ENCODE data around the gene TRRAP. TPM values are rescaled to one million over a fixed set of nuclear protein-coding genes. Genes with fewer than 3 reads are reported as not detected.

TRRAP gene
- total and polyA plus RNA-seq, 10 donors: 8.4 to 73.4 (median 57.5) TPM

DNA sequence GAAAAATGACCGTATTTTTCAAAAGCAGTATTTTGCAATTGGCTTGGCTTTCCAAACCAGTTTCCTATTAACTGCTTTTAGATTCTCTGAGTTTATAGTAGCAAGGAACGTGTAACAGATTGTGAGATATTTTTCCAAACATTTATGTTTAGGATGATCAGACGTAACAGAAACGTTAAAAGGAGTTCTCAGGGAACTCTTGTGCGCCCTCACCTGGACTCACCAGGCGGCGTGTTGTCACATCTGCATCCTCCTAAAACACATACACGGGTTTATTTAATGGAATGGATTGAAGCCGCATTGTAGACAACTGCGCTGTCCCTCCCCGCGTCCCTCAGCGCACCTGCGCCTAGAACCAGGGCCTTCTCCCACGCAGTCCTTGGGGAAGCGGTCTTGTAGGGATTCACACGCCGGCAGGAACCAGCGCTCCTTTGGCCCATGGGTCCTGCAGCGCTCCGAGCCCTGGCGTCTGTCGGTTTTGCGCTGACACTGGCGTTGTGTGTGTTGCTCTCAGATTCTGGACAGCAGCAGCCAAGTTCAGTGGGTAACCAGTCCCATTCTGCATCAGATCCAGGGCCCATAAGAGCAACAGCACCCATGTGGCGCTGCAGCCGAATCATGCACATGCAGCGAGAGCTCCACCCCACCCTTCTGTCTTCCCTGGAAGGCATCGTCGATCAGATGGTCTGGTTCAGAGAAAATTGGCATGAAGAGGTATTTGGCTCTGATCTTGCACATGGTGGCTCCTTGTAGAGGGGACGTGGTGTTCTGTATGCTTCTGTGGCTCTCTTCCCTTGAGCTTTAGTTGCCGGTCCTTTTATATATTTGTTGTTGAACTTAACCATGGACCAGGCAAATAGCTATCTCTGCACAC, 114.9 kb downstream of the TRRAP start:
- Histone ChIP-seq H3K4me1 (peaks cover 0 to 7% (median 0%) of the 10 kb centered on the region in 6 donors), H3K9me3 (no peaks in the 10 kb centered on the region), H3K4me3 (no peak overlapping the region), H3K27me3 (replicated peaks in 1 of 7) (no peaks in the 10 kb centered on the region), H3K27ac (no peak overlapping the region), H3K36me3 (peaks cover 7 to 100% (median 92%) of the 10 kb centered on the region in 6 donors)
- TF ChIP-seq POLR2A (IDR thresholded peaks at IDR 0.05) (no peak), POLR2AphosphoS5 (IDR thresholded peaks at IDR 0.05) (peak in 2 of 3 donors; percentile 13 to 43)
- no peak for DNase-seq
- WGBS, 5 donors: 94 to 96% (median 95%) methylated on average over 29 to 32 of the region's 32 CpGs
- intact Hi-C loops (cut with DNase I; ENCODE audit: low total_unique reads): no loop called here

DNA sequence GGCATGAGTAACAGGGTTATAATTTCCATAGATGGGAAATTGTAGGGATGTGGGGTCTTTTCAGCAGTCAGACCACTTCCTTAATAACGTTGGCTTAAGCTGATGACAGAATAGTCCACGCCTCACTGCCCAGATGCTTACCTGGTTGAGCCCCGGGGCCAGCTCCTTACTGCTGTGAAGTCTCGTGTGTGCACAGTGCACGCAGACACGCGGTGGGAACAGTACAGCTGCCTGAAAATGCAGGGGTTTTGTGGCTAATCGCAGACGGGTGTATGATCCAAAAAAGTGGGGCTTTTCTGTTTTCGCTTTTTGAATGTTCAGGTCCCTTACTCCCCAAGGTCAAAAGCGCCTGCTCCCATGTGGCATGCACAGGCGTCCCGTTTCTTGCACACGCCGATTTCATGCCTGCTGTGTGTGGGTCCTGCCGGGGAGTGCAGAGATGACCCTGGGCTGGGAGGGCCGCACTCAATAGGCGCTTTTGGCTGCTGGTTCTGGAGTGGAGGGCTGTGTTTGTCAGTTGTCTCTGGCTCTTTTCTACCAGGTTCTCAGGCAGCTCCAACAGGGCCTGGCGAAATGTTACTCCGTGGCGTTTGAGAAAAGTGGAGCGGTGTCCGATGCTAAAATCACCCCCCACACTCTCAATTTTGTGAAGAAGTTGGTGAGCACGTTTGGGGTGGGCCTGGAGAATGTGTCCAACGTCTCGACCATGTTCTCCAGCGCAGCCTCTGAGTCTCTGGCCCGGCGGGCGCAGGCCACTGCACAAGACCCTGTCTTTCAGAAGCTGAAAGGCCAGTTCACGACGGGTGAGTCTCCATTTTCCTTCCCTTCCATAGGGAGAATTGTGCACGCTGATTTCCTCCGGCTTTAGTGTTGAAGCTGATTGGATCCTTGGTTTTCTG, 116.0 kb downstream of the TRRAP start:
- TF ChIP-seq POLR2A (IDR thresholded peaks at IDR 0.05): no peak
- TF ChIP-seq POLR2AphosphoS5 (IDR thresholded peaks at IDR 0.05): peak in 1 of 3 donors; percentile 11
- TF ChIP-seq, protein P1, sequence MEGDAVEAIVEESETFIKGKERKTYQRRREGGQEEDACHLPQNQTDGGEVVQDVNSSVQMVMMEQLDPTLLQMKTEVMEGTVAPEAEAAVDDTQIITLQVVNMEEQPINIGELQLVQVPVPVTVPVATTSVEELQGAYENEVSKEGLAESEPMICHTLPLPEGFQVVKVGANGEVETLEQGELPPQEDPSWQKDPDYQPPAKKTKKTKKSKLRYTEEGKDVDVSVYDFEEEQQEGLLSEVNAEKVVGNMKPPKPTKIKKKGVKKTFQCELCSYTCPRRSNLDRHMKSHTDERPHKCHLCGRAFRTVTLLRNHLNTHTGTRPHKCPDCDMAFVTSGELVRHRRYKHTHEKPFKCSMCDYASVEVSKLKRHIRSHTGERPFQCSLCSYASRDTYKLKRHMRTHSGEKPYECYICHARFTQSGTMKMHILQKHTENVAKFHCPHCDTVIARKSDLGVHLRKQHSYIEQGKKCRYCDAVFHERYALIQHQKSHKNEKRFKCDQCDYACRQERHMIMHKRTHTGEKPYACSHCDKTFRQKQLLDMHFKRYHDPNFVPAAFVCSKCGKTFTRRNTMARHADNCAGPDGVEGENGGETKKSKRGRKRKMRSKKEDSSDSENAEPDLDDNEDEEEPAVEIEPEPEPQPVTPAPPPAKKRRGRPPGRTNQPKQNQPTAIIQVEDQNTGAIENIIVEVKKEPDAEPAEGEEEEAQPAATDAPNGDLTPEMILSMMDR (IDR thresholded peaks at IDR 0.05 in 8 of 11, conservative IDR thresholded peaks at IDR 0.05 in 3 of 11): no peak
- Histone ChIP-seq H3K27ac (no peak overlapping the region), H3K4me1 (peaks cover 0 to 7% (median 0%) of the 10 kb centered on the region in 6 donors), H3K27me3 (replicated peaks in 1 of 7) (no peaks in the 10 kb centered on the region), H3K4me3 (no peak overlapping the region), H3K9me3 (no peaks in the 10 kb centered on the region), H3K36me3 (peaks cover under 1 to 100% (median 91%) of the 10 kb centered on the region in 6 donors)
- WGBS, 5 donors: 91 to 94% (median 91%) methylated on average over 34 of the region's 34 CpGs
- DNase-seq: no peak
- intact Hi-C loops (cut with DNase I; ENCODE audit: low total_unique reads): no loop called here

DNA sequence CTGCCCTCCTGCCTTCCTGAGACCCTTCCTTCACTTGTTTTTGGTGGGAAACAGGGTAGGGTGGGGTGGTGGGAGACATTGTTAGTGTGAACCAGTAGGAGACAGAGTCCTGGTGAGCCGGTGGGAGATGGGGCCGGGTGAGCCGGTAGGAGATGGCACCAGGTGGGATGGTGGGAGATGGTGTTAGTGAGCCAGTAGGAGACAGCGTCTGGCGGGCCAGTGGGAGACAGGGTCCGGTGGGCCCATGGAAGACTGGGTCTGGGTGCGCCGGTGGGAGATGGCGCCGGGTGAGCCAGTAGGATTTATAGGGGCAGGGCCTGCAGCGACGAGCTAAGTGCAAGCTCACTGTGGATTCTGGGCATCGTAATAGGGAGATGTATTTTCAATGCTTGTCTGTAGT, 116.8 kb downstream of the TRRAP start:
- DNase-seq: no peak
- Histone ChIP-seq H3K9me3 (no peaks in the 10 kb centered on the region), H3K27ac (no peak overlapping the region), H3K4me1 (peaks cover 0 to 7% (median 0%) of the 10 kb centered on the region in 6 donors), H3K36me3 (peaks cover 0 to 100% (median 91%) of the 10 kb centered on the region in 6 donors), H3K4me3 (no peak overlapping the region), H3K27me3 (replicated peaks in 1 of 7) (no peaks in the 10 kb centered on the region)
- TF ChIP-seq, protein P1 (IDR thresholded peaks at IDR 0.05 in 8 of 11, conservative IDR thresholded peaks at IDR 0.05 in 3 of 11): no peak
- TF ChIP-seq POLR2AphosphoS5 (IDR thresholded peaks at IDR 0.05): no peak
- no peak for TF ChIP-seq POLR2A (IDR thresholded peaks at IDR 0.05)
- intact Hi-C loops (cut with DNase I; ENCODE audit: low total_unique reads): no loop called here
- 94 to 98% (median 96%) methylated on average over 13 of the region's 13 CpGs for WGBS, 5 donors

DNA sequence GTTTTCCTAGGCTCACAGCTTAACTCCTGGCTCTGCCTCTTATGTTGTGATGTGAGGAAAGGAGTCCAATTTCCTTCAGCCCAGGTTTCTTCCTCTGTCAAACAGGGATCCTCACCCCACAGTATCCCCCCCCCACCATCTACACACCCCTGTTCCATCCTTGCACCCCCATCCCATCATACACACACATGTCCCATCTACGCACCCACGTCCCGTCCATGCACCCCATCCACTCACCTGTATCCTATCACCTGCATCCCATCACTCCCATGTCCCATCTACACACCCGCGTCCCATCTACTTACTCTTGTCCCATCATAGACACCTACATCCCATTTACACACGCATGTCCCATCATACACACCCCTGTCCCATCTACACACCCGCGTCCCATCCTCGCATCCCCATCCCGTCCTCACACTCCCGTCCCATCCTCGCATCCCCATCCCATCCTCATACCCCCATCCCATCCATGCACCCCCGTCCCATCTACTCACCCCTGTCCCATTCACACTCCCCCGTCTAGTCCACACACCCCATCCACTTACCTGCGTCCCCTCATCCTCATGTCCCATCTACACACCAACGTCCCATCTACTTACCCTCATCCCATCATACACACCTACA, 117.3 kb downstream of the TRRAP start:
- Histone ChIP-seq H3K9me3 (no peaks in the 10 kb centered on the region), H3K27ac (no peak overlapping the region), H3K4me3 (no peak overlapping the region), H3K4me1 (peaks cover 0 to 7% (median 0%) of the 10 kb centered on the region in 6 donors), H3K36me3 (peaks cover 0 to 100% (median 91%) of the 10 kb centered on the region in 6 donors), H3K27me3 (replicated peaks in 1 of 7) (no peaks in the 10 kb centered on the region)
- intact Hi-C loops (cut with DNase I; ENCODE audit: low total_unique reads): no loop called here
- no peak for TF ChIP-seq POLR2A (IDR thresholded peaks at IDR 0.05)
- TF ChIP-seq POLR2AphosphoS5 (IDR thresholded peaks at IDR 0.05): no peak
- TF ChIP-seq, protein P1 (IDR thresholded peaks at IDR 0.05 in 8 of 11, conservative IDR thresholded peaks at IDR 0.05 in 3 of 11): no peak
- DNase-seq: no peak
- 92 to 97% (median 96%) methylated on average over 16 of the region's 16 CpGs for WGBS, 5 donors
